Stimulated activated CD4-positive, alpha-beta T cell treated with anti-CD3 and anti-CD28 coated beads, Interleukin-1b, Interleukin-23, amount 100 ng/mL, for 1 hour (primary cell): ENCODE results near the gene TMEM91.
"Not testable (repeated sequence)": the region's sequence is repeated elsewhere in the genome, so short reads cannot be mapped to it uniquely, and the experiment has no call there.

ENCODE experiments used
- DNase-seq, 2 donors: peaks; one replicate each; pipeline ENCODE4 v3.0.0-alpha.2; 2020; ENCODE audit warnings: low read depth in 2 of 2

TMEM91 gene

DNA sequence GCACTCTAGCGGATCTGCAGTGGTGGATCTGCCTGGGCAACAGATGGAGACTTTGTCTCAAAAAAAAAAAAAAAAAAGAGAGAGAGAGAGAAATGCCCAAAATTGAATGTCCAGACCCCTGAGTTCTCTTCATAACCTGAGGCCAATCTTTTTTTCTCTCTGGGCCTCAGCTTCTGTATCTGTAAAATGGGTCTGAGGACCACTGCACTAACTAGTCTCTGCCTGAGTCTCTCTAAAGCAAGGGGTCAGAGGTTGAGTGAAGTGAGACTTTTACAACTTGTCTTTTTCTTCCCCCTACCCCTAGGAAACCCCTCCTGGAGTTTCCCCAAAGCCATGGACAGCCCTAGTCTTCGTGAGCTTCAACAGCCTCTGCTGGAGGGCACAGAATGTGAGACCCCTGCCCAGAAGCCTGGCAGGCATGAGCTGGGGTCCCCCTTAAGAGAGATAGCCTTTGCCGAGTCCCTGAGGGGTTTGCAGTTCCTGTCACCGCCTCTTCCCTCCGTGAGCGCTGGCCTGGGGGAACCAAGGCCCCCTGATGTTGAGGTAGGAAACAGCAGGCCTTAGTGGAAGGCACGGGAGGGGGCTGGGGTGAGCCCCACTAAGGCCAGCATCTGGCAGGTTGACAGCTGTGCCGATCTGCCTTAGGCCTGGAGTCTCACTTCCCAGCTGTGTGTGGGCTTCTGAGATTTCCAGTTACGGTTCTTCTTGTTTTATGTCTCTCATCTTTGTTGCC lies 1.8 kb downstream of the TMEM91 start:
- DNase-seq: no peak

DNA sequence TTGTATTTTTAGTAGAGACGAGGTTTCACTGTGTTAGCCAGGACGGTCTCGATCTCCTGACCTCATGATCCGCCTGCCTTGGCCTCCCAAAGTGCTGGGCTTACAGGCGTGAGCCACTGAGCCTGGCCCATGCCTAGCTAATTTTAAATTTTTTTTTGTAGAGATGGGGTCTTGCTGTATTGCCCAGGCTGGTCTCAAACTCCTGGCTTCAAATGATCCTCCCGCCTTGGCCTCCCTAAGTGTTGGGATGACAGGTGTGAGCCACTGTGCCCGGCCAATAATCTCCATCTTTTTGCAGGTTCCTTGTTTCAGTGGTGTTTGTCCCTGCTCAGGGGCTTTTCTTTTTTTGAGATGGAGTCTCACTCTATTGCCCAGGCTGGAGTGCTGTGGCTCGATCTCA lies 5.2 kb downstream of the TMEM91 start:
- not testable (repeated sequence) for DNase-seq

DNA sequence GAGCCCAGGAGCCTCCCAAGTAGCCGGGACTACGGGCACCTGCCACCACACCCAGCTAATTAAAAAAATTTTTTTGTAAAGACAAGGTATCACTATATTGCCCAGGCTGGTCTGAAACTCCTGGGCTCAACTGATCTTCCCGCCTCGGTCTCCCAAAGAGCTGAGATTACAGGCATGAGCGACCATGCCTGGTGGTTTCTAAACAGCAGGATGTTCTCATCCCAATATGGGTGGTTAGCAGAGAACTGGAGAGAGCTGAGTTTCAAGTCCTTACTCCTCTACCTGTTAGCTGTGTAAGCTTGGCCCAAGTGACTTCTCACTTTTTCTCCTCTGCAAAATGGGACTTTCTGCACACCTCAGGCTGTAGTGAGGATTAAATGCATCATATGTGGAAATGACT lies 8.0 kb downstream of the TMEM91 start:
- no peak for DNase-seq

DNA sequence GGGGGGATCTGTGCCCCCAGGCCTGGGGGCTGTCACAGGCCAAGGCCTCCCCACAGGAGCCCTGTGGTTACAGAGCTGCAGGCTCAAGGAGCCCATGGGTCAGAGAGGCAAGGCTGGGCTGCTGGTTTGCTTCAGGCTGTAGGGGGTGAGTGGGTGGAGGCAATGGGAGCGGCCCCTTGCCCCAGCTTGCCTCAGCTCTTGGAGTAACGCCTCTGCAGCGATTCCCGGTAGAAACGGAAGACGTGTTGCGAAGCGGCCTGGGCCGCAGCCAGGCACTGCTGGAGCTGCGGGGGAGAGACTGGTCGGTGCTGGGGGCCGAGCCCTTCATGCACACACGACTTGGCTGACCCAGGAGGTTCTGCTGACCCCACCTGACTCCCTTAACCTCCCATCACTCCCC lies 10.1 kb downstream of the TMEM91 start:
- no peak for DNase-seq

DNA sequence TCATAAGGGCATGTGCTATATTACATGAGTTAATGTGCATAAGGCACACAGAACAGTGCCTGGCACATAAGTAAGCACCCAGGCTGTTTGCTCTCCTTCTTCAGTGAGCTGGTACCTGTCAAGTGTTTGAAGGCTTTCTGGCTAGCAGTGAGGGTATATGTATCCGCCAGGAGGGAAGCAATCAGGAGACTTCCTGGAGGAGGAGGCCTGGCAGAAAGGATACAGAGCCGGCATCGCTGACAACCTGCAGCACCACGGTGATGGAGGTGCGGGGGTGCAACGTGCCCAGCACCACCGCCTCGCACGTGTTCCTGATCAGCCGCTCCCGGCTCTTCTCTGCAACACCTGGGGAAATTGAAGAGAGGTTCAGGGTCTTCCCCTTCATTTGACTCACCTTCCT lies 15.3 kb downstream of the TMEM91 start:
- no peak for DNase-seq

DNA sequence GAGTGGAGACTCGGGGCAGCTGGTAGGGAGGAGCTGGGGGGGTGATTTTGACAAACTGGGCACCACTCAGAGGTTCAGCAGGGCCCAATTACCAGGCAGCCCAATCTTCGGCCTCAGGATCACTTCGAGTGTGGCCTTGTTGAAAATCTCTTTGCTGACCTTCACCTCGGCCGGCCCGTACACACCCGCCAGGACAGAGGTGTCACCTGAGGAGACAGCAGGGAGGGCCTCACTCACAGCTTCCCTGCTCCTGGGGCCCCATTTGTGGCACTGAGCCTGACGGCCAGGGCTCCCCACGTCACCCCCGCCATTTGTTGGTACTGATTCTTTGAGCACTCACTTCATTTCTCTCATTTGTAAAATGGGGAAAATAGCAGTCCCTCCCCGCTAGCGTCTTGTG lies 16.4 kb downstream of the TMEM91 start:
- no peak for DNase-seq

DNA sequence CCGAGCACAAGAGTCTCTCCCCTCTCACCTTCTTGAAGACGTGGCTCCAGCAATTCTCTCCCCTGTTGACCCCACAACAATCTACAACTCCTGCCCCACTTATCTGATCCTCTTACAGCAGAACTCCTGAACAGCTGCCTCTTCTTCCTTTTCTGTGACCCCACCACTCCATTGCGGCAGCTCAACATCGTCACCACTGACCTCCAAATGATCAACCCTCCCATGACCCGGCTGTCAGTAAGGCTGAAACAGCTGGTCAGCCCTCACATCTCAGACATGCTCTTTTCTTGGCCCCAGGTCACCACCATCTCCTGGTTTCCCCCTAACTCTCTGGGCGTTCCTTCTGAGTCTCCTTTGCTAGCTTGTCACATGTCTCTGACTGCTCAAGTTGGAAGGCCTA lies 19.0 kb downstream of the TMEM91 start:
- DNase-seq: no peak

DNA sequence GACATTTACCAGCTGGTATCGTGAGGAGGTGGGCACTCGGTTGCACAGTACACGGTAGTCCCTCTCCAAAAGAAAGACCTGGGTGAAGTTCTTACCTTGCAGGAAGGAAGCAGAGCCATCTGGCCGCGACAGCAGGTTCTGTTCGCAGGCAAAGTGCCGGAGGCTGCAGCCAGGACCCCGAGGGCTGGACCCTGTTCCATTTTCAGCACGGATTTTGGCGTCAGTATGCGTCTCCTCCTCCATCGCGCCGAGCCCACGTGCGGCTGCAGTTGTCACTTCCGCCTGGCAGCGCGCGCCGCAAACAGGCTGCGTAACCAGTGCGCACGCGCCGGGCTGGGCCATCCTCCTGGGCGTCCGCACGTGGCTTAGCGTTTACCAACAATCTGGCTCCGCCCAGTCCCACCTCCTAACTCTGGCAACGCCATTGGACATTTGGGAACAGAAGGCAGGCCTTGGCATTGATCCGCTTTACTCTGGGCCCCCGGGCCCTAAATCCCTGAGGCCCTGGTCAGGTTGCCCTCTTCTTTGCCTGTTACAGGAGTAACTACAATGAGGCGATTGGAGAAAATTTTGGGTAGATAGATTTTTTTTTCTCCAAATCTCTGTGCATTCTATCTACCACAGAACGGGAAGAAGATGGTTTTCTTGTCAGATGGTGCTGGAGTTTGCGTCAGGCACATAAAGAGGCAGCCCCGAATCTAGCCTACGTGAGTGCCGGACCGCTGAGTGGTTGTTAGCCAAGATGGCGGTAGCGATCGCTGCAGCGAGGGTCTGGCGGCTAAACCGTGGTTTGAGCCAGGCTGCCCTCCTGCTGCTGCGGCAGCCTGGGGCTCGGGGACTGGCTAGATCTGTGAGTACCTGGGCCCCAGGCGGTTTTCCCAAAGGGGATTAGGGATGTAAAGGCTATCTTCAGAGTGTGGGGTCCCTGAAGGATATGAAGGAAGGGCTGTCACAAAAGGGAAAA lies 21.0 kb downstream of the TMEM91 start, which contains the start of the genes BCKDHA and EXOSC5:
BCKDHA (plus strand) TSS at position 733 of the 964 bp plus-strand sequence; CDS start at position 743, 10 bp downstream.
EXOSC5 (minus strand) TSS at position 274 of the 964 bp plus-strand sequence; CDS start at position 243, 31 bp downstream.
- DNase-seq: peak; percentile 93 to 99

DNA sequence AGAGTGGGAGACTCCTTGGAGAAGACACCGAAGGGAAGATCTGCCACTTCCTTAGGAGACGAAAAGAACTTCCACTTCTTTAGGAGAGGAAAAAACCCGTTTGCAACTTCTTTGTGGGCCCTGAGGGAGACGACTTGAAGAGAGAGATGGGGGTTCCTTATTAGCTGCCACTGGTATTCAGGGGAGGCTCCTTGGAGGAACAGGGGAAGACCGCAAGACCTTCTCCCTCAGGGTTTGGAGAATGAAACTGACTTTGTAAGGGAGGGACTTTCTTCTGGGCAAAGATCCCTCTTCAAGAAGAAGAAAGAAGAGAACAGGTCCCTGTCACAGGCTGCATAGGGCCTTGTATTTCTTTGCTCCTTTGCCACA lies 21.7 kb downstream of the TMEM91 start:
- DNase-seq: no peak

DNA sequence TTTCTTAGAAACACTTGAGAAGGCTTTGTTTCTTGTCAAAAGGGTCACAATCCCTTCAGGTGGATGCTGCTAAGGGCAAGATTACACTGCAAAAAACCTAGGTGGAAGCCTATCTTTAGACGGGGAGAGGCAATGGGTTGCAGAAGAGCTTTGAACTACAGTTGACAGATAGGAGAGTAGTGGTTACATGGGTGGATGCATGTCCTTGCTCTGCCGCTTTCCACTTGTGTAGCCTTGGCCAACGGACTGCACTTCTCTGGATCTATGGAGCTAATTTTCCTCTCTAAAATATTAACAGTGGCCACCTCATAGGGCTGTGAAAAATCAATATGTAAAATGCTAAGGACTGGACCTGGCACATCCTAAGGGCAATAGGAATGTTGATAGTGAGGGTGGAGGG lies 22.3 kb downstream of the TMEM91 start:
- DNase-seq: no peak

DNA sequence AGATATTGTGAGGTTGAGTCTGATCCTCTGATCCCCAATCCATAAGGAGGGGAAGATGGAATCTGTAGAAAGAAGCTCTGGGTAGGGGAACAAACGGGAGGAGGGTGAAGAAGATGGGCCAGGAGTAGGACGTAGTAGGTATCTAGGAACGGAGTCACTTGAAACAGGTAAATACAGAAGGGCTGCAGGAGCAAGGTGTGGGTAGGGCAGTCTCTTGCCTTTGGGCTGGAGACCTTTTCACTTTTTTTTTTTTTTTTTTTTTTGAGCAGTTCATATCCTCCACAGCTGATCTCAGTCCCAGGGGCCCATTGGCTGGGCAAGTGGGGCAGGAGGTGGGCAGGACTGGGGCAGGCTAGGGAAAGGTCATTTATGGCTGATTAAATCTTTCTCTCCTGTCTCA lies 22.8 kb downstream of the TMEM91 start:
- DNase-seq: no peak

DNA sequence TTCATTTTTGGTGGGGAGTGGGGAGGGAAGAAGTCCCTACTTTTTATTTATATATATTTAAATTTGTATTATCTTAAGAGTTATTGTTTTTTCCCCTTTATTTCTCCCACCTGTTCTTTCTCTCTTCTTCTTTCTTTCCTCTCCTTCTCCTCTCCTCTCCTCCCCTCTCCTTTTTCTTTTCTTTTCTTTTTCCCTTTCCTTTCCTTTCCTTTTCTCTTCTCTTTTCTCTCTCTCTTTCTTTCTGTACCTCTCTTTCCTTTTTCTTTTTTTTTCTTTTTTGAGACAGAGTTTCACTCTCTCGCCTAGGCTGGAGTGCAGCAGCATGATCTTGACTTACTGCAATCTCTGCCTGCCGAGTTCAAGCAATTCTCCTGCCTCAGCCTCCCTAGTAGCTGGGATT lies 23.2 kb downstream of the TMEM91 start:
- no peak for DNase-seq

DNA sequence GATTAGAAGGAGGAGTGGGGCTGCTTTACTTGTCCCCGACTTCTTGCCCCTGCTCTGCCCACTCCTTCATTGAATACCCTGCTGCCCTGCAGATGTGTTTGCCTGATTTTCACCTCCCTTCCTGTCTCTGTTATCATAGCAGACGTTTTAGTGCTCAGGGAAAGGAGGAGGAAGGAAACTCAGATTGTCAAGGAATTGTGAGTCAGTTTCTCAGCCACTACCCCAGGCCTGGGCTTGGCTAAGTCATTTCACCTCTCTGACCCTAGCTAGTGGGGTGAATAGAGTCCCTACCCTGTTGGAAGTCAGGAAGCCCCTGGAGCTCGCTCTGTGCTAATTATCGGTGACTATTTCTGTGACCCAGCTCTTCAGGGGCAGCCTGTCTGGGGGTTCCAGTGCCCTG lies 25.1 kb downstream of the TMEM91 start:
- DNase-seq: no peak

DNA sequence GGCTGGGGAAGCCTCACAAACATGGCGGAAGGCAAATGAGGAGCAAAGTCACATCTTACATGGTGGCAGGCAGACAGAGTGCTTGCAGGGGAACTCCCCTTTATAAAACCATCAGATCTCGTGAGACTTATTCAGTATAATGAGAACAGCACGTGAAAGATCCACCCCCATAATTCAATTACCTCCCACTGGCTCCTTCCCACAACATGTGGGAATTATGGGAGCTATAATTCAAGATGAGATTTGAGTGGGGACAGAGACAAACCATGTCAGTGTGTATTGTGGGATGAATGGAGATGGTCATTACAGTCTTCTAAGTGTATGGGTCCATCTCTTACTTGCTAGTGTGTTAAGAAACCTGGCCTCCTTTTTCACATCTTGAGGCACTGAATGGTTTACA lies 25.7 kb downstream of the TMEM91 start:
- no peak for DNase-seq

DNA sequence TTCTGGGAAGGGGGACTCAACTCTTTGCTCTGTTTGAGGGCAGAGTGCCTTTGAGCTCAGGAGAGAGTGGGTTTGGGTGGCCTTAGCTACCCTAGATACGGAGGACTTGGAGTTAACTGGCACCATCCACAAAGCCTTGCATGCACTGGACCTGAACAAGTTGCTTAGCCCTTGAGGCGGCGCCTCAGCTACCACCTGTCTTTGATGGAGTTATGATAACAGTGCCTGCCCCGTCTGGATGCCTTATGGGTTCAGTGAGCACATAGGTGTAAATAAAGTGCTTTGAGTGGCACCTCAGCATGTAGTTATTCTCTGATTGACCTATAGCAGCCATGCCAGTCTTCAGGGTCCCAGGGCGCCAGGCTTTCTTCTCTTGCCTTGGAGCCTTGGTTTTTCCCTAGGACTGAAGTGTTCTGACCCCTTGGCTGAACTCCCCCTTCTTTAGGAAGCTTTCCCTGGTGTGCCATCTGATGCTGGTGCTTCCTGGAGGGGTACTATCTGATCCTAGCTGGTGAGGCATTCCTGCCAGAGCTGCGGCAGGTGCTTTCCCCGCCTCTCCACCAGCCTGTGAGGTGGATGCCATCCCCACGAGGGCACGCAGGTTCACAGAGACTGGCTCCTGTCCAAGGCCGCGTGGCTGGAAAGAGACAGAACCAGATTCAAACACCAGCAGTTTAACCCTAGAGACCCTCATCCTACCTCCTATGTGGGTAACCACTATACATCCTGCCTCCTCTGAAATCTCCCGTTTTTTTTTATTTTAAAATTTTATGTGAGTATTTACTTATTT lies 27.0 kb downstream of the TMEM91 start:
- DNase-seq: no peak

DNA sequence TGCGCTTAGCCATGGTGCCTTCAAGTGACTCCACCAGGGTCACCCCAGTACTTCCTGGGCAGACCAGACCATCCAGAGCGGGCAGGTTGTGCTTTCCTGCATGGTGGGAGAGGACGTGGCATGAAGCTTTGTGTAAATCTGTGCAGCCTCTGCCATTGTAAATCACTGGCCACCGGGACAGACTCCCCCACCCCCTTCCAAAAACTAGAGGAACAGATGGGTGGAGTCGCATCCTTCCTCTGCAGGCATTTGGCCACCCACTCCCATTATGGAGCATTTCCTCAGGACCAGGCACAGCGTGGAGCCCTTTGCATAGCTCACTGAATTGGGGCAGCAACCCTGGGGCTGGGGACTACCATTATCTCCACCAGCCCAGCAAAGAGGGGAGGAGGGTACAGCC lies 29.4 kb downstream of the TMEM91 start:
- no peak for DNase-seq

DNA sequence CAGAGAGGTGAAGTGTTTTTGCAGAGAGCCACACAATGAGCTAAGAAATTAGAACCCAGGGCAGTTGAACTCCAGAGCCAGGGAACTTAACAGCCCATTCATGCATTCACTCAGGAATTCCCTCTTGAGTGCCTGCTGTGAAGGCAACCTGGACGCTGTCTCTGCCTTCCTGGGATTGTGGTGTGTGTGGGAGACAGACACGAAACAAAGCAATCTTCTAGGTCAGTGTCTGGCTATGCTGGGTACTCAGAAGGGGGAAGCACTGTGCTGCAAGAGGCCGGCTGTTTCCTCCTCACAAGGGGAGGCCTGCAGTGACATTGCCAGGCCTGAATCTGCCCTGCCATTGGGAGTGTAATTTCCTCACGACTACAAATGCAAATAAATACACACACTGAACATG lies 30.9 kb downstream of the TMEM91 start:
- DNase-seq: no peak

DNA sequence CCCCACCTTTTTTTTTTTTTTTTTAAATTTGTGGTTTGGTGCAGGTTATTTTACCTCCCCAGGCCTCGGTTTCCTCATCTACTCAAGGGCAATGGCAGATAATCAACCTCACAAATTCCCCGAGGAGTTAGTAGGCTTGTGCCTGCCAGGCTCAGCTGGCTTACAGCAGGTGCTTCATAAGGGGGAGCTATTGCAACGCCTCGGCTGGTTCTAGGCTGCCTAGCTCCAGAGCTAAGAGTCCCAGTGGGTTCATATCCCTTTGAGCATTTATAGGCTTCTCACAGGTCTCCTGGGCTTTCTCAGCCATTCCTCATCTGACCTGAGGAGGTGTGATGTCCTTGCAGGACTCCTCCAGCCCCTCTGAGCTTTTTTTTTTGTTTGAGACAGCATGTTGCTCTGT lies 31.9 kb downstream of the TMEM91 start:
- DNase-seq: no peak

DNA sequence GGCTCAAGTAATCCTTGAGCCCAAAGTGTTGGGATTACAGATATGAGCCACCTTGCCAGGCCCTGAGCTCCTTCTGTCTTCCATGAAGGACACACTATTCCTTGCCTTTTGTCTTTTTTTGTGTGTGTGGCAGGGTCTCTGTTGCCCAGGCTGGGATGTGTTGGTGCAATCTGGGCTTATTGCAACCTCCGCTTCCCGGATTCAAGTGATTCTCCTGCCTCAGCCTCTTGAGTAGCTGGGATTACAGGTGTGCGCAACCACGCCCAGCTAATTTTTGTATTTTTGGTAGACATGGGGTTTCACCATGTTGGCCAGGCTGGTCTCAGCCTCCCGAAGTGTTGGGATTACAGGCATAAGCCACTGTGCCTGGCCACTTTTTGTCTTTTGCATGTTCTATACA lies 32.5 kb downstream of the TMEM91 start:
- not testable (repeated sequence) for DNase-seq

DNA sequence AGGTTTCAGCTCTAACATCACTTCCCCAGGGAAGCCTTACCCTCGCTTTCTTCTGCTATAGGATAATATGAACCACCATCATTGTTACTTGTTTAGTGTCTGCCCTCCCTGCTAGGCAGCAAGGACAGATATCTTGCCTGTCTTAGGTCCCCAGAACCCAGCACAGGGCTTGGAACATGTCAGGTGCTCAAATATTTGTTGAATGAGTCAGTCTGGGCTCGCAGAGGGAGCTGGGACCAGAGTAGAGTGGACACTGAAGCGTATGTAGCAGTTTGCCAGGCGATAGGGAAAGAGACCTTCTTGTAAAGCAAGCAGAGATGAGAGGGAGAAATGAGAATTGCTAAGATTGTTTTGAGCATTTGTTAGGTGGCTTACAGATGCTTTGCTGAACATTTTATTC lies 33.0 kb downstream of the TMEM91 start:
- DNase-seq: no peak

DNA sequence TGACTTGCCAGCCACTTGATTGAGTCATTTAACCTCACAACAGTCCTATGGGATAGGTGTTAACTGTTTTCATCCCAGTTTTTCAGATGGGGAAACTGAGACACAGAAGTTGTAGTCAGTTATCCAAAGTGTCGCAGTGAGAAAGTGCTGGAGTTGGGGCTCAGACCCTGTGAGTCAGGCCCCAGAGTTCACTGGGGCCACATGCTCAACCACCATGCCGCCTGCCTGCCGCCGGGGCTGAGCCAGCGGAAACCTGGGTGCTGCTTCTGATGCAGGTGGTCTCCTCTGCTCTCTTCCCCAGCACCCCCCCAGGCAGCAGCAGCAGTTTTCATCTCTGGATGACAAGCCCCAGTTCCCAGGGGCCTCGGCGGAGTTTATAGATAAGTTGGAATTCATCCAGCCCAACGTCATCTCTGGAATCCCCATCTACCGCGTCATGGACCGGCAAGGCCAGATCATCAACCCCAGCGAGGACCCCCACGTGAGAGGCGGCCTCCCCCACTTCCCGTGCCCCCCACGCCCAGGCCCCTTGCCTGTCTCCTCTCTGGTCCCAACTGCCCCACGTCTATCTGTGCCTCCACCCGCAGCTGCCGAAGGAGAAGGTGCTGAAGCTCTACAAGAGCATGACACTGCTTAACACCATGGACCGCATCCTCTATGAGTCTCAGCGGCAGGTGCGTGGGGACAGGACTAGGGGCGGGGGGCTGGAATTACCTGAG lies 34.2 kb downstream of the TMEM91 start:
- no peak for DNase-seq
